Activated naive CD8-positive, alpha-beta T cell (primary cell): ENCODE measurements around the gene MBD6.
A peak's percentile ranks its signal among the peaks of the same experiment; 100 is the strongest.
"Not testable (repeated sequence)": the region's sequence is repeated elsewhere in the genome, so short reads cannot be mapped to it uniquely, and the experiment has no call there.

ENCODE experiments used
- H3K27ac Mint-ChIP-seq: one replicate; pipeline ENCODE4 v1.8.0; 2021; ENCODE audit warnings: mixed read lengths
- H3K27me3 Mint-ChIP-seq: one replicate; pipeline ENCODE4 v1.8.0; 2021; ENCODE audit warnings: mixed read lengths
- H3K36me3 Mint-ChIP-seq: one replicate; pipeline ENCODE4 v1.8.0; 2021; ENCODE audit warnings: mixed read lengths
- H3K4me1 Mint-ChIP-seq: one replicate; pipeline ENCODE4 v1.8.0; 2021; ENCODE audit warnings: low read depth, mixed read lengths
- H3K4me3 Mint-ChIP-seq: one replicate; pipeline ENCODE4 v1.8.0; 2021; ENCODE audit warnings: mild to moderate bottlenecking, mixed read lengths
- H3K9me3 Mint-ChIP-seq: one replicate; pipeline ENCODE4 v1.8.0; 2021; ENCODE audit warnings: low read depth, mixed read lengths

Gene MBD6

GRCh38 chr12:57483466-57483865 is 39.2 kb upstream of the MBD6 start:
- peak overlapping the region; percentile 31 for H3K27ac Mint-ChIP-seq
- no peaks in the 10 kb centered on the region for H3K27me3 Mint-ChIP-seq
- H3K4me1 Mint-ChIP-seq = peaks cover 47% of the 10 kb centered on the region
- H3K4me3 Mint-ChIP-seq = no peak overlapping the region
- H3K9me3 Mint-ChIP-seq = no peaks in the 10 kb centered on the region
- peaks cover 2% of the 10 kb centered on the region for H3K36me3 Mint-ChIP-seq

- H3K36me3 Mint-ChIP-seq = peaks cover 10% of the 10 kb centered on the region
- no peak overlapping the region for H3K27ac Mint-ChIP-seq
- no peak overlapping the region for H3K4me3 Mint-ChIP-seq
- no peaks in the 10 kb centered on the region for H3K27me3 Mint-ChIP-seq
- H3K9me3 Mint-ChIP-seq = no peaks in the 10 kb centered on the region
- H3K4me1 Mint-ChIP-seq = peaks cover 39% of the 10 kb centered on the region
Measured at GRCh38 chr12:57485695-57486094, 36.9 kb upstream of the MBD6 start.

GRCh38 chr12:57487055-57487596 is 35.5 kb upstream of the MBD6 start:
- Mint-ChIP-seq H3K9me3 (no peaks in the 10 kb centered on the region), H3K36me3 (peaks cover 12% of the 10 kb centered on the region), H3K4me3 (no peak overlapping the region), H3K27me3 (no peaks in the 10 kb centered on the region), H3K4me1 (peaks cover 31% of the 10 kb centered on the region), H3K27ac (peak overlapping the region; percentile 98)

GRCh38 chr12:57487597-57488401 is 34.8 kb upstream of the MBD6 start, which contains the start of gene MARS1:
MARS1 (plus strand) TSS chr12:57488068; CDS start chr12:57488091, 23 bp downstream.
- Mint-ChIP-seq H3K4me1 (peaks cover 31% of the 10 kb centered on the region), H3K4me3 (peak within 1 kb of the TSS; percentile 90), H3K27me3 (no peaks in the 10 kb centered on the region), H3K27ac (peak within 1 kb of the TSS; percentile 98), H3K36me3 (peaks cover 15% of the 10 kb centered on the region), H3K9me3 (no peaks in the 10 kb centered on the region)

GRCh38 chr12:57488402-57489156 is 34.0 kb upstream of the MBD6 start:
- H3K27ac Mint-ChIP-seq = peak overlapping the region; percentile 98
- peaks cover 17% of the 10 kb centered on the region for H3K36me3 Mint-ChIP-seq
- peak overlapping the region; percentile 90 for H3K4me3 Mint-ChIP-seq
- no peaks in the 10 kb centered on the region for H3K27me3 Mint-ChIP-seq
- no peaks in the 10 kb centered on the region for H3K9me3 Mint-ChIP-seq
- H3K4me1 Mint-ChIP-seq = peaks cover 28% of the 10 kb centered on the region

- Mint-ChIP-seq H3K9me3 (no peaks in the 10 kb centered on the region), H3K4me1 (peaks cover 28% of the 10 kb centered on the region), H3K36me3 (peaks cover 17% of the 10 kb centered on the region), H3K4me3 (peak overlapping the region; percentile 90), H3K27me3 (no peaks in the 10 kb centered on the region), H3K27ac (peak overlapping the region; percentile 98)
Measured at GRCh38 chr12:57489157-57489641, 33.4 kb upstream of the MBD6 start.

GRCh38 chr12:57490126-57490525 is 32.5 kb upstream of the MBD6 start:
- Mint-ChIP-seq H3K9me3 (no peaks in the 10 kb centered on the region), H3K36me3 (peaks cover 17% of the 10 kb centered on the region), H3K4me3 (peak overlapping the region; percentile 90), H3K27me3 (no peaks in the 10 kb centered on the region), H3K27ac (no peak overlapping the region), H3K4me1 (peaks cover 28% of the 10 kb centered on the region)

- Mint-ChIP-seq H3K27me3 (no peaks in the 10 kb centered on the region), H3K4me3 (peak overlapping the region; percentile 66), H3K9me3 (no peaks in the 10 kb centered on the region), H3K27ac (peak overlapping the region; percentile 76), H3K4me1 (peaks cover 28% of the 10 kb centered on the region), H3K36me3 (peaks cover 17% of the 10 kb centered on the region)
Measured at GRCh38 chr12:57491393-57492280, 31.0 kb upstream of the MBD6 start.

GRCh38 chr12:57495051-57495701 is 27.4 kb upstream of the MBD6 start:
- H3K9me3 Mint-ChIP-seq, H3K4me3 Mint-ChIP-seq, H3K27ac Mint-ChIP-seq, H3K27me3 Mint-ChIP-seq: not testable (repeated sequence)
- Mint-ChIP-seq H3K36me3 (peaks cover 21% of the 10 kb centered on the region), H3K4me1 (peaks cover 17% of the 10 kb centered on the region)

- H3K4me1 Mint-ChIP-seq = peaks cover 12% of the 10 kb centered on the region
- no peak overlapping the region for H3K4me3 Mint-ChIP-seq
- no peaks in the 10 kb centered on the region for H3K9me3 Mint-ChIP-seq
- H3K27me3 Mint-ChIP-seq = no peaks in the 10 kb centered on the region
- H3K27ac Mint-ChIP-seq = peak overlapping the region; percentile 35
- H3K36me3 Mint-ChIP-seq = peaks cover 23% of the 10 kb centered on the region
Measured at GRCh38 chr12:57496822-57497221, 25.8 kb upstream of the MBD6 start.

GRCh38 chr12:57497223-57498131 is 25.1 kb upstream of the MBD6 start:
- Mint-ChIP-seq H3K27me3 (no peaks in the 10 kb centered on the region), H3K4me1 (peaks cover 15% of the 10 kb centered on the region), H3K4me3 (no peak overlapping the region), H3K27ac (peak overlapping the region; percentile 35), H3K9me3 (no peaks in the 10 kb centered on the region), H3K36me3 (peaks cover 25% of the 10 kb centered on the region)

- Mint-ChIP-seq H3K27me3 (no peaks in the 10 kb centered on the region), H3K4me1 (peaks cover 12% of the 10 kb centered on the region), H3K27ac (peak overlapping the region; percentile 16), H3K9me3 (no peaks in the 10 kb centered on the region), H3K36me3 (peaks cover 20% of the 10 kb centered on the region), H3K4me3 (no peak overlapping the region)
Measured at GRCh38 chr12:57498132-57498502, 24.5 kb upstream of the MBD6 start.

GRCh38 chr12:57498571-57498970 is 24.1 kb upstream of the MBD6 start:
- Mint-ChIP-seq H3K27ac (peak overlapping the region; percentile 16), H3K4me1 (peaks cover 12% of the 10 kb centered on the region), H3K36me3 (peaks cover 20% of the 10 kb centered on the region), H3K27me3 (no peaks in the 10 kb centered on the region), H3K9me3 (no peaks in the 10 kb centered on the region), H3K4me3 (no peak overlapping the region)
